Measurements from ENCODE around the gene RRP15.

DNA sequence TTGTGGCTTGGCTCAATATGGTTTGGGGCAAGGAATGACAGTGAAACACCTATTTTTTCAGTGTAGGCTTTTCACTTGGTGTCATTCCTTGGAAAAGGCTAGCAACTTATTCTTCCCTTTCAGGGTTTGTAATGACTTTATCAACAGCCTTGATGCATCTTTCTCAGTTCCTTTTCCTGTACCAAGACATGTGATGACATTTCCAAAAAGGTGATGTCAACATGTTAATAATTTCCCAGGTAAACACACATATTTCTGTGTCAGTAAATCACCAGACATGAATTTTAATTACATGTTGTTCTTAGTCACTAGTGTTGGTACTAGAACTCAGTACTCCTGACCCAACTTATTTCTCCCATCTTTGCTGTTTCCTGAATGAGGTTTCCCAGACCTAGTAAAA lies 37.8 kb upstream of the RRP15 start:
- no peak for TF ChIP-seq EZH2phosphoT487 (IDR thresholded peaks at IDR 0.05)
- TF ChIP-seq, protein P1, sequence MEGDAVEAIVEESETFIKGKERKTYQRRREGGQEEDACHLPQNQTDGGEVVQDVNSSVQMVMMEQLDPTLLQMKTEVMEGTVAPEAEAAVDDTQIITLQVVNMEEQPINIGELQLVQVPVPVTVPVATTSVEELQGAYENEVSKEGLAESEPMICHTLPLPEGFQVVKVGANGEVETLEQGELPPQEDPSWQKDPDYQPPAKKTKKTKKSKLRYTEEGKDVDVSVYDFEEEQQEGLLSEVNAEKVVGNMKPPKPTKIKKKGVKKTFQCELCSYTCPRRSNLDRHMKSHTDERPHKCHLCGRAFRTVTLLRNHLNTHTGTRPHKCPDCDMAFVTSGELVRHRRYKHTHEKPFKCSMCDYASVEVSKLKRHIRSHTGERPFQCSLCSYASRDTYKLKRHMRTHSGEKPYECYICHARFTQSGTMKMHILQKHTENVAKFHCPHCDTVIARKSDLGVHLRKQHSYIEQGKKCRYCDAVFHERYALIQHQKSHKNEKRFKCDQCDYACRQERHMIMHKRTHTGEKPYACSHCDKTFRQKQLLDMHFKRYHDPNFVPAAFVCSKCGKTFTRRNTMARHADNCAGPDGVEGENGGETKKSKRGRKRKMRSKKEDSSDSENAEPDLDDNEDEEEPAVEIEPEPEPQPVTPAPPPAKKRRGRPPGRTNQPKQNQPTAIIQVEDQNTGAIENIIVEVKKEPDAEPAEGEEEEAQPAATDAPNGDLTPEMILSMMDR (IDR thresholded peaks at IDR 0.05) = no peak

Data from neural progenitor cell (in vitro differentiated cells).